Measurements from ENCODE around the gene SPTLC2. TPM values are rescaled to one million over a fixed set of nuclear protein-coding genes. Genes with fewer than 3 reads are reported as not detected.
"Not testable (repeated sequence)": the region's sequence is repeated elsewhere in the genome, so short reads cannot be mapped to it uniquely, and the experiment has no call there.

The SPTLC2 gene
- total RNA-seq, 1 experiment from 2014 or later: 32.6 TPM

GRCh38 chr14:77529213-77529612 is 87.2 kb downstream of the SPTLC2 start:
- WGBS (ENCODE audit: extremely low coverage, insufficient read length, low lambda C conversion rate): no CpG with 5 or more reads among the region's 2 CpGs
- H3K14ac ChIP-seq (ENCODE audit: insufficient read depth, low read length): no peak overlapping the region
- no peak overlapping the region for H3T11ph ChIP-seq (ENCODE audit: low read length)
- no peaks in the 10 kb centered on the region for H3K4me1 ChIP-seq (ENCODE audit: insufficient read depth, low read length)
- no peaks in the 10 kb centered on the region for H4K20me1 ChIP-seq (ENCODE audit: control insufficient read depth, insufficient read depth, insufficient read length)
- no peak overlapping the region for H3K4ac ChIP-seq (ENCODE audit: low read depth, low read length)
- H3K4me2 ChIP-seq (ENCODE audit: insufficient read depth, insufficient read length, low read length): no peak overlapping the region
- H3K9ac ChIP-seq (ENCODE audit: extremely low read depth, insufficient read length, low read length): no peak overlapping the region
- no peak overlapping the region for H2AK5ac ChIP-seq (ENCODE audit: insufficient read length, low read length)
- peaks cover 5 to 11% (median 9%) of the 10 kb centered on the region in 3 experiments; a peak in 5 of 7 replicates for H3K36me3 Mint-ChIP-seq (ENCODE audit: insufficient read depth in 1 of 3, low read depth in 3 of 3)
- no peak overlapping the region for H3K27ac ChIP-seq (ENCODE audit: insufficient read length, low read depth, low read length)
- no peak overlapping the region for H4K5ac ChIP-seq (ENCODE audit: insufficient read length, low read depth, low read length)
- H2BK5ac ChIP-seq (ENCODE audit: insufficient read length, low read length): no peak overlapping the region
- no peak overlapping the region for H3K23ac ChIP-seq (ENCODE audit: insufficient read length, low read depth, low read length)
- no peaks in the 10 kb centered on the region for H3K27me3 ChIP-seq (ENCODE audit: insufficient read depth, low read length)
- H3K79me1 ChIP-seq (ENCODE audit: insufficient read depth, low read depth, low read length, poor library complexity, severe bottlenecking): no peaks in the 10 kb centered on the region
- no peaks in the 10 kb centered on the region for H3K23me2 ChIP-seq (ENCODE audit: insufficient read length, low read depth, low read length, poor library complexity, severe bottlenecking)
- H2BK12ac ChIP-seq (ENCODE audit: insufficient read length, low read depth, low read length): no peak overlapping the region
- H4K91ac ChIP-seq (ENCODE audit: insufficient read length, low read depth, low read length): no peak overlapping the region
- H2BK20ac ChIP-seq (ENCODE audit: low read depth, low read length, poor library complexity, severe bottlenecking): no peak overlapping the region
- no peak overlapping the region for H3K4me3 Mint-ChIP-seq
- no peak overlapping the region for H4K8ac ChIP-seq (replicated peaks; ENCODE audit: insufficient read length, low read depth, low read length)
- no peaks in the 10 kb centered on the region for H3K4me1 Mint-ChIP-seq
- no peak overlapping the region for H2AFZ ChIP-seq (ENCODE audit: low read length)
- H3K9me3 Mint-ChIP-seq: no peaks in the 10 kb centered on the region
- no peak for DNase-seq
- no peaks in the 10 kb centered on the region for H3K79me2 ChIP-seq (ENCODE audit: insufficient read depth, low read length)
- H2BK15ac ChIP-seq (ENCODE audit: low read depth, low read length): no peak overlapping the region
- H3K27me3 Mint-ChIP-seq (ENCODE audit: low read depth): no peaks in the 10 kb centered on the region
- no peak for TF ChIP-seq CTCF (conservative IDR thresholded peaks at IDR 0.05)
- no peak overlapping the region for H3K18ac ChIP-seq (ENCODE audit: insufficient read length, low read depth, low read length)
- no peak overlapping the region for H2BK120ac ChIP-seq (ENCODE audit: low read depth, low read length, poor library complexity, severe bottlenecking)
- H3K27ac Mint-ChIP-seq: no peak overlapping the region
- H3K9me3 ChIP-seq (ENCODE audit: control insufficient read depth, low read depth, low read length): no peaks in the 10 kb centered on the region
- H3K56ac ChIP-seq (ENCODE audit: insufficient read length, low read depth, low read length): no peak overlapping the region

GRCh38 chr14:77528701-77529100 is 87.7 kb downstream of the SPTLC2 start:
- not testable (repeated sequence) for H4K8ac ChIP-seq (replicated peaks; ENCODE audit: insufficient read length, low read depth, low read length); H4K5ac ChIP-seq (ENCODE audit: insufficient read length, low read depth, low read length); H3K23ac ChIP-seq (ENCODE audit: insufficient read length, low read depth, low read length); H2BK15ac ChIP-seq (ENCODE audit: low read depth, low read length); H4K91ac ChIP-seq (ENCODE audit: insufficient read length, low read depth, low read length); H3K79me1 ChIP-seq (ENCODE audit: insufficient read depth, low read depth, low read length, poor library complexity, severe bottlenecking); H2BK5ac ChIP-seq (ENCODE audit: insufficient read length, low read length); H2BK120ac ChIP-seq (ENCODE audit: low read depth, low read length, poor library complexity, severe bottlenecking); H2BK12ac ChIP-seq (ENCODE audit: insufficient read length, low read depth, low read length); H3K79me2 ChIP-seq (ENCODE audit: insufficient read depth, low read length); H3K9ac ChIP-seq (ENCODE audit: extremely low read depth, insufficient read length, low read length); H3K4me1 Mint-ChIP-seq; H2AFZ ChIP-seq (ENCODE audit: low read length); H3K4me3 Mint-ChIP-seq; H3K23me2 ChIP-seq (ENCODE audit: insufficient read length, low read depth, low read length, poor library complexity, severe bottlenecking); DNase-seq; H3T11ph ChIP-seq (ENCODE audit: low read length); H3K9me3 Mint-ChIP-seq; H3K27ac Mint-ChIP-seq; H2AK5ac ChIP-seq (ENCODE audit: insufficient read length, low read length); H3K14ac ChIP-seq (ENCODE audit: insufficient read depth, low read length); H3K27me3 Mint-ChIP-seq (ENCODE audit: low read depth); H2BK20ac ChIP-seq (ENCODE audit: low read depth, low read length, poor library complexity, severe bottlenecking); H3K4me2 ChIP-seq (ENCODE audit: insufficient read depth, insufficient read length, low read length); H4K20me1 ChIP-seq (ENCODE audit: control insufficient read depth, insufficient read depth, insufficient read length); H3K56ac ChIP-seq (ENCODE audit: insufficient read length, low read depth, low read length); H3K4me1 ChIP-seq (ENCODE audit: insufficient read depth, low read length); H3K4ac ChIP-seq (ENCODE audit: low read depth, low read length); H3K27ac ChIP-seq (ENCODE audit: insufficient read length, low read depth, low read length); H3K18ac ChIP-seq (ENCODE audit: insufficient read length, low read depth, low read length); H3K27me3 ChIP-seq (ENCODE audit: insufficient read depth, low read length); H3K9me3 ChIP-seq (ENCODE audit: control insufficient read depth, low read depth, low read length)
- H3K36me3 Mint-ChIP-seq (ENCODE audit: insufficient read depth in 1 of 3, low read depth in 3 of 3): peaks cover 4 to 11% (median 5%) of the 10 kb centered on the region in 3 experiments; a peak in 5 of 7 replicates
- WGBS (ENCODE audit: extremely low coverage, insufficient read length, low lambda C conversion rate): no CpG with 5 or more reads among the region's 5 CpGs
